ENCODE results near the gene CACUL1.

CACUL1 gene

GRCh38 chr10:118635674-118636402 is 118.9 kb downstream of the CACUL1 start:
- no peak for DNase-seq

- DNase-seq: no peak
Measured at GRCh38 chr10:118633786-118634185, 121.0 kb downstream of the CACUL1 start.

GRCh38 chr10:118629211-118629610 is 125.6 kb downstream of the CACUL1 start:
- no peak for DNase-seq

- DNase-seq: no peak
Measured at GRCh38 chr10:118628397-118628796, 126.4 kb downstream of the CACUL1 start.

- DNase-seq: no peak
Measured at GRCh38 chr10:118626953-118627352, 127.8 kb downstream of the CACUL1 start.

Data from central memory CD4-positive, alpha-beta T cell (primary cell).